ENCODE measurements around the gene XRCC1.

DNA sequence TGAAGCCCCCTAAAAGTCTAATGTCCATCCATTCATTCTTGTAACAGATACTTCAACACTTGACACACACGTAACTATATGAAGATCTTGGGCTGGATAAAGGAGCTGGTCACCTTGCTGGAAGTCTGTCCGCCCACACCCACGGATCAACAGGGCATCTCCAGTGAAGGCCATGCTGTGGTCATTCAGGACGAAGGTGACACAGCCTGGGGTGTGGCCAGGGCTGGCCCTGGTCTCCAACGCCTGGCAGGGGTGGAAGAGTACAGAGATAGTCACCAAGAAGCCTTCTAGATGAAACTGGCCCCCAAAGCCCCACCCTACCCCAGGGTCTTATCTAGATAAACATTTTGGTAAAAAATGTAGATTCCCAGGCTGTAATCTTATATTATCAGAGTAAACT is 64.0 kb downstream of the XRCC1 start:
- TF ChIP-seq, protein P1, sequence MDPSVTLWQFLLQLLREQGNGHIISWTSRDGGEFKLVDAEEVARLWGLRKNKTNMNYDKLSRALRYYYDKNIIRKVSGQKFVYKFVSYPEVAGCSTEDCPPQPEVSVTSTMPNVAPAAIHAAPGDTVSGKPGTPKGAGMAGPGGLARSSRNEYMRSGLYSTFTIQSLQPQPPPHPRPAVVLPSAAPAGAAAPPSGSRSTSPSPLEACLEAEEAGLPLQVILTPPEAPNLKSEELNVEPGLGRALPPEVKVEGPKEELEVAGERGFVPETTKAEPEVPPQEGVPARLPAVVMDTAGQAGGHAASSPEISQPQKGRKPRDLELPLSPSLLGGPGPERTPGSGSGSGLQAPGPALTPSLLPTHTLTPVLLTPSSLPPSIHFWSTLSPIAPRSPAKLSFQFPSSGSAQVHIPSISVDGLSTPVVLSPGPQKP (IDR thresholded peaks at IDR 0.05; ENCODE audit: low read depth, low read length): no peak
- TF ChIP-seq ATF3 (IDR thresholded peaks at IDR 0.05; ENCODE audit: borderline replicate concordance, extremely low read depth, low read depth, low read length) (no peak), REST (IDR thresholded peaks at IDR 0.05; ENCODE audit: low read depth, low read length) (no peak), FOS (IDR thresholded peaks at IDR 0.05; ENCODE audit: borderline replicate concordance, extremely low read depth, insufficient read length) (no peak), POLR2A (IDR thresholded peaks at IDR 0.05; ENCODE audit: low read depth, low read length) (no peak), KDM1A (IDR thresholded peaks at IDR 0.05; ENCODE audit: borderline replicate concordance) (no peak), NRF1 (conservative IDR thresholded peaks at IDR 0.05; ENCODE audit: low read depth, low read length) (no peak)
- TF ChIP-seq, protein P2, sequence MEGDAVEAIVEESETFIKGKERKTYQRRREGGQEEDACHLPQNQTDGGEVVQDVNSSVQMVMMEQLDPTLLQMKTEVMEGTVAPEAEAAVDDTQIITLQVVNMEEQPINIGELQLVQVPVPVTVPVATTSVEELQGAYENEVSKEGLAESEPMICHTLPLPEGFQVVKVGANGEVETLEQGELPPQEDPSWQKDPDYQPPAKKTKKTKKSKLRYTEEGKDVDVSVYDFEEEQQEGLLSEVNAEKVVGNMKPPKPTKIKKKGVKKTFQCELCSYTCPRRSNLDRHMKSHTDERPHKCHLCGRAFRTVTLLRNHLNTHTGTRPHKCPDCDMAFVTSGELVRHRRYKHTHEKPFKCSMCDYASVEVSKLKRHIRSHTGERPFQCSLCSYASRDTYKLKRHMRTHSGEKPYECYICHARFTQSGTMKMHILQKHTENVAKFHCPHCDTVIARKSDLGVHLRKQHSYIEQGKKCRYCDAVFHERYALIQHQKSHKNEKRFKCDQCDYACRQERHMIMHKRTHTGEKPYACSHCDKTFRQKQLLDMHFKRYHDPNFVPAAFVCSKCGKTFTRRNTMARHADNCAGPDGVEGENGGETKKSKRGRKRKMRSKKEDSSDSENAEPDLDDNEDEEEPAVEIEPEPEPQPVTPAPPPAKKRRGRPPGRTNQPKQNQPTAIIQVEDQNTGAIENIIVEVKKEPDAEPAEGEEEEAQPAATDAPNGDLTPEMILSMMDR (IDR thresholded peaks at IDR 0.05 in 2 of 3, conservative IDR thresholded peaks at IDR 0.05 in 1 of 3; ENCODE audit: control insufficient read depth in 2 of 3, extremely low read depth in 1 of 3, insufficient read depth in 1 of 3, low read depth in 3 of 3, low read length in 3 of 3): no peak

Measured in GM12878 (cell line).